ENCODE results near the gene TFDP2.
"Not testable (repeated sequence)": the region's sequence is repeated elsewhere in the genome, so short reads cannot be mapped to it uniquely, and the experiment has no call there.

The TFDP2 gene

GRCh38 chr3:142013326-142013980, 135.9 kb downstream of the TFDP2 start:
- DNase-seq = no peak

- DNase-seq = no peak
These were observed 140.3 kb downstream of the TFDP2 start for GRCh38 chr3:142009029-142009428.

GRCh38 chr3:142007710-142008399, 141.5 kb downstream of the TFDP2 start:
- DNase-seq = no peak

DNA sequence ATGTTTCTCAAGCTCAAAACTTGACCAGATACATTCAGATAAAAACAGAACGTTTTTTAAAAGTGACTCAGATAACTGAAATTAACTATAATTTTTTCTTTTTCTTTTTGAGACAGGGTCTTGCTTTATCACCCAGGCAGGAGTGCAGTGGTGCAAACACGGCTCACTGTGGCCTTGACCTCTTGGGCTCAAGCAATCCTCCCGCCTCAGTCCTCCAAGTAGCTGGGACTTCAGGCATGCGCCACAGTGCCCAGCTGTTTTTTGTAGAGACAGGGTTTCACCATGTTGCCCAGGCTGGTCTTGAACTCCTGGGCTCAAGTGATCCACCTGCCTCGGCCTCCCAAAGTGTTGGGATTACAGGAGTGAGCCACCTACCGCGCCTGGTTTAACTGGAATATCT, 144.4 kb downstream of the TFDP2 start:
- not testable (repeated sequence) for DNase-seq

DNA sequence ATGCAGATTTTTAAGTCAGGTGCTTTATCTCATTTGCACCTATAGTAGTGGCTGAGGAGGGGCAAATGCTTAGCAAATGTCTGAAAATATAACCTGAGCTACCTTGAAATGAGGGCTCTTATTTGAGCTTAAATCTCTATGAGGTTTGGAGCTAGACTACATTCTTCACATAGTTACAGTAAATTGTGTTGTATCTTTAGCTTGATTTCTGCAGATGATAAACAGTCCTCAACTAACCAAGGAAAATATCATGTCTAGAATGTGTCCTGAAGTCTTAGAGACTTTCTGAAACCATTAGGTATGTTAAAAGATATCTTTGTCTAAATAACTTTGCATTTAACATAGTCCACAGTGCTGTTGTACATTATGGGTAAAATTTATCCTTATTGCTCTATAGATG, 145.3 kb downstream of the TFDP2 start:
- no peak for DNase-seq

DNA sequence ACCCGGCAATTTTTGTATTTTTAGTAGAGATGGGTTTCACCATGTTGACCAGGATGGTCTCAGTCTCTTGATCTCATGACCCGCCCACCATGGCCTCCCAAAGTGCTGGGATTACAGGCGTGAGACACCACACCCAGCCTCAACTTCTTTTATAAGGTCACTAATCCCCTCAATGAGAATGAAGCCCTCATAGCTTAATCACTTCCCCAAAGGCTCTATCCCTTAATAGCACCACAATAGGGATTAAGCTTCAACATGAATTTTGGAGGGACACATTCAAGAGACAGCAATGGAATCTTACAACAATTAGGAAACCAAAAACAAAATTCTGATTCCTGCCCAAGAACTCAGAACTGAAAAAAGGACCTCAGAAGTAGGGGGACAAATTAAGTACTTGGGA, 146.1 kb downstream of the TFDP2 start:
- DNase-seq = no peak

DNA sequence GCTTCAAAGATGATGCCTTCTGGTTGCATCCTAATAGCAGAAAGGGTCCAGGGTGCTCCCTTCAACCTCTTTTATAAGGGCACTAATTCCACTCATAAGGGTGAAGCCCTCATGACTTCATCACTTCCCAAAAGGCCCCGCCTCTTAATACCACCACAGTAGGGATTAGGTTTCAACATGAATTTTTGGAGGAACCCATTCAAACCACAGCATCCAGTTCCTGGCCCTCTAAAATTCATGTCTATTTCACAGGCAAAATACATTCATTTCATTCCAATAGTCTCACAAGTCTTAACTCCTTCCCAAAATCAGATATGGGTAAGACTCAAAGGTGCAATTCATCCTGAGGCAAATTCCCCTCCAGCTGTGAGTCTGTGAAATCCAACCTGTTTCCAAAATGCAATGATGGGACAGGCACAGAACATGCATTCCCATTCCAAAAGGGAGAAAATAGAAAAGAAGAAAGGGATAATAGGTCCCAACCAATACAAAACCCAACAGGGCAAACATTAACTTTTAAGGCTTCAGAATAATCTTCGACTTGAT, 148.9 kb downstream of the TFDP2 start:
- no peak for DNase-seq

GRCh38 chr3:141998669-141999290, 150.6 kb downstream of the TFDP2 start:
- DNase-seq = peak in 1 of 3 donors; percentile 42

- DNase-seq = no peak
These were observed 152.9 kb downstream of the TFDP2 start for GRCh38 chr3:141996437-141996836.

GRCh38 chr3:141994856-141995255, 154.5 kb downstream of the TFDP2 start:
- DNase-seq = peak; percentile 28 to 44 (median 29)

GRCh38 chr3:141992512-141992911, 156.8 kb downstream of the TFDP2 start:
- no peak for DNase-seq

GRCh38 chr3:141986548-141987107, 162.7 kb downstream of the TFDP2 start:
- DNase-seq = no peak

GRCh38 chr3:141981084-141981483, 168.3 kb downstream of the TFDP2 start:
- no peak for DNase-seq

- peak in 1 of 3 donors; percentile 17 for DNase-seq
These were observed 170.2 kb downstream of the TFDP2 start for GRCh38 chr3:141979050-141979671.

DNA sequence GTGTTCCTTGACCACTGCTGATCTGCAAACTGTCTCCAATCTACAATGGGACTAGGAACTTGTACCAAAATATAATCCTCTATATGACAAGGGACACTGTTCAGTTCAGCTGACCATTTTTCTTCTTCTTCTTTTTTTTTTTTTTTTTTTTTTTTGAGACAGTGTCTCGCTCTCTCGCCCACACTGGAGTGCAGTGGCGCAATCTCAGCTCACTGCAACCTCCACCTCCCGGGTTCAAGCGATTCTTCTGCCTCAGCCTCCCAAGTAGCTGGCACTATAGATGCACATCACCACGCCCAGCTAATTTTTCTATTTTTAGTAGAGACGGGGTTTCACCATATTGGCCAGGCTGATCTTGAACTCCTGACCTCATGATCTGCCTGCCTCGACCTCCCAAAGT, 174.6 kb downstream of the TFDP2 start:
- not testable (repeated sequence) for DNase-seq

- DNase-seq = no peak
These were observed 176.9 kb downstream of the TFDP2 start for GRCh38 chr3:141972399-141972798.

GRCh38 chr3:141971571-141971970, 177.8 kb downstream of the TFDP2 start:
- DNase-seq = no peak

- DNase-seq = no peak
These were observed 179.6 kb downstream of the TFDP2 start for GRCh38 chr3:141969711-141970110.

DNA sequence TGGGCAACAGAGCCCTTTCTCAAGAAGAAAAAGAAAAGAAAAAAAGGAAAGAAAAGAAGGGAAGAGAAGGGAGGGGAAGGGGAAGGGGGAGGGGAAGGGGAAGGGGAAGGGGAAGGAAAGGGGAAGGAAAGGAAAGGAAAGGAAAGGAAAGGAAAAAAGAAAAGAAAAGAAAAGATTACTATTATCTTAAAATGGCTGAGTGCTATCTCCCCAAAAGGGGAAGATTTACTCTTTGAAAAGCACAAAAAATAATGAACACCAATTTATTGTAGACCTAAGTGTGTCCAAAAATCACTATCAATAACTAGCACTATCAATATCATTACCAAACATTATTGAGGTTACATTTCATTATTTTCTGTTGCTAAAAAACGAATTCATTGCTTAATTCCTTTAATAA, 183.9 kb downstream of the TFDP2 start:
- no peak for DNase-seq

DNA sequence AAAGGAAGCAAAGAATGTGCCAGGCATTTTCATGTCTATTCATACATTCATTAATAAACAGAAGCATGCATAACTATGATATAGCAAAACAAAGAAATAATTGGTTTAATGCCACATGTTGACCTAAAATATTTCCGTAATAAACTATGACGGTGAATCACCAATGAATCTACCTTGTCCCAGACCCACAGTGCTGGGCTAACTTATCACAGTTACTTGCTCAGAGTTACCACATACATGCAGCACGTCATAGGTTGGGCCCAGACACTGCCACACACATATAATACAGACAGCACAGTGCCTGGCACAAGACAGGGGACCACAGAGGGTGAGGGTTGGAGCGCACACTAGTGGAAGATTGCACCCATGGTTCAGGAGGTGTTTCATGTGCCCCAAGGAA, 186.0 kb downstream of the TFDP2 start:
- no peak for DNase-seq

DNA sequence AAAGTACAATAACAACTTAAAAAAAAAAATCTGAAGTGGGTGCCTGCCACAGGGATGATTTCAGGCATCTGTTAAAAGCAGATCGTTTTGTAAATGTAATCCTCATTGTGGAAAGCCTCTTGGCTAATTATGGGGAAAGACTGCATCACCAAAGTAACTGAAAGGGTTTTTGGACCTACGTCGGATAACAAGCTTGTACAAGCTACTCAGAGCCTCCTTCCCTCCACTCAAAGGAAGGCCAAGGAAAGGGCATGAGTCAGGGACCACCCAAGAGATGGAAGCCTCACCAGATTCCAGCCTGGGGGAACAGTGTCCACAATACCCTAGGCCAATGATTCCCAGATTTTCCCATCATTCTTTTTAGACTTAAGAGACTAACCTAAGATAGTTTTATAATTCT, 188.6 kb downstream of the TFDP2 start:
- DNase-seq = no peak

GRCh38 chr3:141959589-141960554, 189.5 kb downstream of the TFDP2 start:
- DNase-seq = no peak

All from suppressor macrophage treated with lipopolysaccharide for 1 hour (primary cell).